ENCODE results near the gene IFNLR1. TPM values are rescaled to one million over a fixed set of nuclear protein-coding genes. Genes with fewer than 3 reads are reported as not detected.

The IFNLR1 gene
- total and polyA plus RNA-seq, 9 of the 15 experiments (the other 6 are each of a cell fraction or from before 2014, with no cell fraction given), result not detected

GRCh38 chr1:24149866-24150233 lies 37.2 kb downstream of the IFNLR1 start (continued):
- TF ChIP-seq ATF3 (IDR thresholded peaks at IDR 0.05) (peak; percentile 89), ATF3 (CRISPR knock-in tag; conservative IDR thresholded peaks at IDR 0.05) (peak; percentile 69; the same call in 1 of the 2 replicates), RFX7 (CRISPR knock-in tag; IDR thresholded peaks at IDR 0.05) (no peak), THAP12 (CRISPR knock-in tag; IDR thresholded peaks at IDR 0.05) (no peak), ZNF41 (CRISPR knock-in tag; conservative IDR thresholded peaks at IDR 0.05) (no peak), E2F3 (CRISPR knock-in tag; IDR thresholded peaks at IDR 0.05) (no peak), DDX20 (tag; IDR thresholded peaks at IDR 0.05; ENCODE audit: low read depth) (no peak), LARP7 (IDR thresholded peaks at IDR 0.05) (no peak), SIN3A (IDR thresholded peaks at IDR 0.05; ENCODE audit: borderline replicate concordance in 2 of 2, control insufficient read depth in 1 of 2, low read depth in 2 of 2, low read length in 2 of 2) (no peak), NFYB (IDR thresholded peaks at IDR 0.05; ENCODE audit: extremely low read depth, insufficient read length) (no peak), SP1 (CRISPR knock-in tag; IDR thresholded peaks at IDR 0.05) (0 out of 2 replicates have a peak, but pooled peaks have one; percentile 31), SUPT5H (IDR thresholded peaks at IDR 0.05) (no peak), RREB1 (CRISPR knock-in tag; IDR thresholded peaks at IDR 0.05) (no peak), POLR2A (conservative IDR thresholded peaks at IDR 0.05) (no peak), FOXJ3 (CRISPR knock-in tag; IDR thresholded peaks at IDR 0.05) (no peak)

Measured in K562 (cell line).